GM18511 (cell line): ENCODE results near the gene TTC33.
A peak's percentile ranks its signal among the peaks of the same experiment; 100 is the strongest.
"Not testable (repeated sequence)": the region's sequence is repeated elsewhere in the genome, so short reads cannot be mapped to it uniquely, and the experiment has no call there.

Source experiments
- ATAC-seq: cut with Tn5 transposase; IDR thresholded peaks from one replicate; pipeline ENCODE4 v1.9.1; 2021; ENCODE audit warnings: mild to moderate bottlenecking, moderate library complexity; ENCODE audit not compliant: unreplicated experiment

Gene TTC33, protein sequence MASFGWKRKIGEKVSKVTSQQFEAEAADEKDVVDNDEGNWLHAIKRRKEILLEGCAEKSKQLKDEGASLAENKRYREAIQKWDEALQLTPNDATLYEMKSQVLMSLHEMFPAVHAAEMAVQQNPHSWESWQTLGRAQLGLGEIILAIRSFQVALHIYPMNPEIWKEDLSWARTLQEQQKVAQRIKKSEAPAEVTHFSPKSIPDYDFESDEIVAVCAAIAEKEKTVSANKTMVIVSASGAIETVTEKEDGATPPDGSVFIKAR

GRCh38 chr5:40755407-40756365 lies at the start of gene TTC33:
TSS of gene TTC33 (minus strand) at chr5:40755961. CDS start at chr5:40747018, 8,943 bp downstream.
- ATAC-seq = peak; percentile 87

DNA sequence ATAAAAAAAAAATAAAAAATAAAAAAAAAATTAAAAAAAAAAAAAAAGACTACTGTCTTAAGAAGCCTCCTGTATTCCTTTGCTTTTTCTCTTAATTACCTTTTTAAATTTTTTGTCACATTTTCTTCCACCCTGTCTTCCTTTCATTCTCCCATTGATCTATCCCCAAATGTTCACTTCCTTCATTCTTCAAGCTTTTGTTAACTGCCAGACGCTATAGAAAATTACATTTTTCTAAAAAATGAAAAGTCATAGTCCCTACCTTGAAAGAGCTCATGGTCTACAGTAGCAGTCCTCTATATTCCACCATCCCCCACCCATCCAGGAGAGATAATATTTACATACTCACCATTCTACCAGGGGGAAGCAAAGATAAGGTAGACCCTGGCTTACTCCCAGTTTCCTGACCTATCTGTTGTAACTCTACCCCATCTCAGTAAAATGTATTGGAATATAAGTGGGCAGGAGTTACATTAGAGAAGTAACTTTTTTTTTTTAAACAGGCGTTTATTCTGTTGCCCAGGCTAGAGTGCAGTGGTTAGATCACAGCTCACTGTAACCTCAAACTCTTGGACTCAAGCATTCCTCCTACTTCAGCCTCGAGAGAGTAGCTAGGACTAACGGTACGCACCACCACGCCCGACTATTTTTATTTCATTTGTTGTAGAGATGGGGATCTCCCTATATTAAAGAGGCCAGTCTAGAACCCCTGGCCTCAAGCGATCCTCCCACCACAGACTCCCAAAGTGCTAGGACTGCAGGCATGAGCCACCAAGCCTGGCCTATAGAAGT lies 46.2 kb upstream of the TTC33 start:
- no peak for ATAC-seq

- ATAC-seq = no peak
Measured at GRCh38 chr5:40799258-40799657, 43.5 kb upstream of the TTC33 start.

DNA sequence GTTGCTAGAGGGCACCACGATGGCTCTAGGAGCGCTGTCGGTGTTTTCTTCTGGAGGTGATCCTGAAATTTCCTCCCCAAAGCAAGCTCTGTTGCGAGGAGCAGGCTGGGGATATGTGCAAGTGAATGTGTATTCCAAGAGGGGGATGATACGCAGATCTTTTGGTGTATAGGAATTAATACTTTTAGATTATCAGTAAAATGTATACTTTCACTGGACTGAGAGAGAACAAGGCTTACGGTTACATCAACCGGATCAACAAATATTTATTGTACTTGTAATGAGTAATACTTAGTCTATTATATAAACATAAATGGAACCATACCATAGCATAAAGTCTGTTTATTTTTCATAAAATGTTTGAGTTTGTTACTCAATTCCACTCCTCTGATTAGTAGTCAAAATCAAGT lies 43.0 kb upstream of the TTC33 start:
- ATAC-seq = no peak

DNA sequence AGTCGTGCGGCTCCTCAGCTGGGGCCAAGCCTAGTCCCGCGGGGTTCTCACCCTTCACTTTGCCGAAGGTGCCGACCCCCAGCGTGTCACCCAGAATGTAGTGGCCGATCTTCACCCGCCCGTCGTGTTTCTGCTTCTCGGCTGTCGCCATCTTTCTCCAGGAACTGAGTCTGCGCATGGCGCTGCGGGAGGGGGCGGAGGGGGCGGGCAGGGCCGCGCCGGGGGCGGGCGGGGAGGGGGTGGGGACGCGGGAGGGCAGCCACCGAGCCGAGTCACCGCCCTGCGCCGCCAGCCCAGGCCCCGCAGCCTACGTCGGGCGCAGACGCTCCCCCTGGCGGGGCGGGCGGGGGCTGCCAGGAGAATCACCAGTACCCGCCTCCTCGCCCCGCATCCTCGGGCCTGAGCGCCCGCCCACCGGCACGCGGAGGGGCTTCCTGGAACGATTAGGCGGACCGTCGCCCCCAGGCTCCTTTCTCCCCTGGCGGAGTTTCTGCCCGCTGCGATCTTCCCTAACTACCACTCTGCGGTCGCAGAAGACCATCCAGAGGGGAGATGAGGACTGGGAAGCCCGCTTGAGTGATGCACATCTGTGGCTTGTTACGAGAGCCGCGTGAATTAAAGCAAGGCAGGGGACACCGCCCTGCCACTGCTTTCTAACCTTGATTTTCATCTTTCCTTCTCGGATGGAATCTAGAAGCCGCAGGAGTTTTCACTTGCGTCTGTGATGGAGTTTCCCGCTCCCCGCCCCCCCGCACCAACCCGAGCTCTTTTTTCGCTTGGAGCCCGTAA lies 42.4 kb upstream of the TTC33 start, which contains the start of gene PRKAA1:
Gene PRKAA1 (minus strand): TSS at position 363 of the 789 bp plus-strand sequence. CDS start 185 bp downstream, at position 178.
- ATAC-seq = peak; percentile 95

DNA sequence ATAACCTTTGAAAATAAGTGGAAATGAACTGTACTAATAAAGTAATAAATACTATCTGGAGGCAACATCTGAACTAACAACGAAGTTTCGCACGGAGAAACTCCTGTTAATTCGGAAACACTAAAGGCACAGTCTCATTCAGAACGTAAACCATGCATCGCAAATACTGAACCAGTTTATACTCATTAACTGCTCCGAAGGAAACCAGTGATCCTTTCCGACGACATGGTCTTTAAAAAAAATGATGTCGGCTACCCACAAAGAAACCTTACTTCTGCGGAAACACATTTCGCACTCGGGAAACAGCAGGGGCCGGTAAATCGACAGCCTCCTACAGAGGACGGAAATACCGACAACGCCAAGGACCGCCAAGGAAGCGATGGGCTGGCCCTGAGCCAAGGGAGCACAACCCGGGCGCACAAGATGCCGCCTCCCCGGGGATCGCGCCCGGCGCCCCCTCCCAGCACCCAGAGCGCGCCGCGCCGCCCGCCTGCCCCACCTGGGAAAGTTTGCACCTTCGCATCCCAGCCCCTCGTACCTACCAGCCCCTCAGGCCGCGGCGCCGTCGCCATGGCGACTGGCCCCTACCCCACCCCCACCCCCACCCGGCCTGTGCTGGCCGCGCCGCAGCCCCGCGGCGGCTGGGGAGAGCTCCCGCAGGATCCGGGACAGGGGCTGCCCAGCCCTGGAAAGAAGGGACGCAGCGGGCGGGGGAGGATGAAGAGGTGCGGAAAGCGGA lies 41.7 kb upstream of the TTC33 start:
- peak; percentile 47 for ATAC-seq

DNA sequence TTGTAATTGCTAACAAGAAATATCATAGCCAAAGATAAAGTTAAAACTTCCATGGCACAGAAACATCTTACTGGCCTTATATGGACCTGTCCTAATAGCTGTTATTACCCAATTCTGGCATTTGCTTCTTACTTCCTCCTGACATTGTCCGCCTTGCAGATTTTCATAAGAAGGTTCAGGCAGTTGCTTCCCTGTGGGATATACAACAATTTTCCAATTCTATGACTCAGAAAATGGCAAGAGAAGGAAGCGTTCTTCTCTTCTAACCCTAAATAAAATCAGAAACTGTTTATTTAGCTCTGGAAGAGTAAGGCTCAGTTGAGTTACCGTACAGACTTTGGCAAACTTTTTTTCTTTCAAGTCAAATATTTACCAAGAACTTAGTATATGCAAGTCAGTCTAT lies 40.7 kb upstream of the TTC33 start:
- no peak for ATAC-seq

GRCh38 chr5:40794877-40795276 lies 39.1 kb upstream of the TTC33 start:
- not testable (repeated sequence) for ATAC-seq

DNA sequence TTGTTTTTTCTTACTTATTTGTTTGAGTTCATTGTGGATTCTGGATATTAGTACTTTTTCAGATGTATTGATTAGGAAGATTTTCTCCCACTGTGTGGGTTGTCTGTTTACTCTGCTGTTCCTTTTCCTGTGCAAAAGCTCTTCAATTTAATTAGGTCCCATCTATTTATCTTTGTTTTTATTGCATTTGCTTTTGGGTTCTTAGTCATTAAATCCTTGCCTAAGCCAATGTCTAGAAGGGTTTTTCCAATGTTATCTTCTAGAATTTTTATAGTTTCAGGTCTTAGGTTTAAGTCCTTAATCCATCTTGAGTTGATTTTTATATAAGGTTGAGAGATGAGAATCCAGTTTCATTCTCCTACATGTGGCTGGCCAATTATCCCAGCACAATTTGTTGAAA lies 38.6 kb upstream of the TTC33 start:
- not testable (repeated sequence) for ATAC-seq

GRCh38 chr5:40792691-40793090 lies 36.9 kb upstream of the TTC33 start:
- ATAC-seq = not testable (repeated sequence)

DNA sequence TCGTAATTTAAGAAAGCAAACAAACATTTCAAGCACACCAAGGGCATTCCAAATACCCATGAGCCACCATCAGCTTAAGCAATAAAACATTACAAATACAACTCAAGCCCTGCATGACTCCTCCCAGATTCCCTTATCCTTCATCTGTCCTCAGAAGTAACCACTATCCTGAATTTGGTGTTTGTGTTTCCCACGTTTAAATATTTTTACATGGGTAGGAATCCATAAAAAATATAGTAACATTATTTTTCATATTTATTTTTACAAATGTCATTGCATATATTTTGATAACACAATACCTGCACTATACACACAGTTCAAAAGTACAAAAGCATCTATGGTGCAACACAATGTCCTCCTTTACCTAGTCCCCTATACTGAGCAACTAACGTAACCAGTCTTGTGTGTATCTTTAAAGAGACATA lies 36.0 kb upstream of the TTC33 start:
- ATAC-seq = no peak

GRCh38 chr5:40790947-40791593 lies 35.3 kb upstream of the TTC33 start:
- ATAC-seq = no peak

DNA sequence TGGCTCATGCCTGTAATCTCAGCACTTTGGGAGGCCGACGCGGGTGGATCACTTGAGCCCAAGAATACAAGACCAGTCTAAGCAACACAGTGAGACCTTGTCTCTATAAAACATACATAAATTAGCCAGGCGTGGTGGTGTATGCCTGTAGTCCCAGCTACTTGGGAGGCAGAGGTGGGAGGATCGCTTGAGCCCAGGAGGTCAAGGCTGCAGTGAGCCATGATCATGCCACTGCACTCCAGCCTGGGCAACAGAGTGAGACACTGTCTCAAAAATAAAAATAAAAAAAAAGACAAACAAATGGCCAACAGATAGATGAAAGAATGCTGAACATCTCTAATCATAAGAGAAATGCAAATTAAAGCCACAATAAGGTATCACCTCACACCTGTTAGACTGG lies 33.2 kb upstream of the TTC33 start:
- not testable (repeated sequence) for ATAC-seq

GRCh38 chr5:40787986-40788385 lies 32.2 kb upstream of the TTC33 start:
- no peak for ATAC-seq

DNA sequence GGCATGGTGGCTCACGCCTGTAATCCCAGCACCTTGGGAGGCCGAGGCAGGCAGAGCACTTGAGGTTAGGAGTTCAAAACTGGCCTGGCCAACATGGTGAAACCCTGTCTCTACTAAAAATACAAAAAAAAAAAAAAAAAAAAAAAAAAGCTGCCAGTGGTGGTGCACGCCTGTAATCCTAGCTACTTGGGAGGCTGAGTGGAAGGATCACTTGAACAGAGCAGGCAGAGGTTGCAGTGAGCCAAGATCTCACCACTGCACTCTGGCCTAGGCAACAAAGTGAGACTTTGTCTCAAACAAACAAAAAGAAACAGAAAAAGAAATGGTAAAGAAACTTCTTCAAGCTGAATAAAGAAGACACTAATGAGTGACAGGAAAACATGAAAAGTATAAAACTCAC lies 30.9 kb upstream of the TTC33 start:
- not testable (repeated sequence) for ATAC-seq

DNA sequence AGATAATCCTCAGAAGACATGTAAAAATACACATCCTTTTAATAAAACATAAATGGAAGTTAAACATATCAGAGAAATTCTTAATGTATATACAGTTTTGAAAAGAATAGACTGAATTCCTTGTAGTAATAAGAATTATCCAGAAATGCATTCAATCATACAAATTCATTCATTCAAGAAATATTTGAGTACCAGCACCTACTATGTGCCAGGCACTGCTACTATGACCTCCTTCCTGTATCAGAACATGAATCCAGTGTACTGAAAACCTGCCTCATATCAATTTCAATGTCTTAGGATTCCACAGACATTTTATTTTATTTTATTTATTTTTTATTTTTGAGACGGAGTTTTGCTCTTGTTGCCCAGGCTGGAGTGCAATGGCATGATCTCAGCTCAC lies 29.2 kb upstream of the TTC33 start:
- ATAC-seq = no peak

DNA sequence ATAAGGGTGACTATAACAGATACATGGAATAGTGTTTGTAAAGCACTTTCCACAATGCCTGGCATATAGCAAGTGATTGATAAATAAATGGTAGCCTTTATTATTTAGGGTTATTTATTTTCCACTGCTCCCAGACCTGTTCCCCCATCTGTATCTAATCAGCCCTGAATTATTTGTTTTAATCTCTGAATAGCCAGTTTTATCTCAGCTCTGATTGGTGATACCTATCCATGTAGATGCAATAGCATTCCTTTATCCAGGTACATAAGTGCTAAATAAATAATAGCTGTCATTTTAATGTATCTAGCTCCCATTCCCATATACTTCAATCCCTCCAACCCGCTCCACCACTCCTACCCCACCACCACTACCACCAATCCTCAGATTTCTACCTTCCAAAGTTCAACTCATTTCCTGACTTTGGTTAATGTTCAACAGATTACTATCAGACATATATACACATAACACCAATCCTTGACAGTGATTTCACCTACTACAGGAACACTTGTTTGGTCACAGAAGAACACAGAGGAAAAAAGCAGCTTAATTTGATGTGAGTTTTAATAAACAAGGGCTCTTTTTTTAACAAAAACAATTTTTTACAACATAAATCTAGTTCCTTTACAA lies 28.4 kb upstream of the TTC33 start:
- ATAC-seq = no peak

DNA sequence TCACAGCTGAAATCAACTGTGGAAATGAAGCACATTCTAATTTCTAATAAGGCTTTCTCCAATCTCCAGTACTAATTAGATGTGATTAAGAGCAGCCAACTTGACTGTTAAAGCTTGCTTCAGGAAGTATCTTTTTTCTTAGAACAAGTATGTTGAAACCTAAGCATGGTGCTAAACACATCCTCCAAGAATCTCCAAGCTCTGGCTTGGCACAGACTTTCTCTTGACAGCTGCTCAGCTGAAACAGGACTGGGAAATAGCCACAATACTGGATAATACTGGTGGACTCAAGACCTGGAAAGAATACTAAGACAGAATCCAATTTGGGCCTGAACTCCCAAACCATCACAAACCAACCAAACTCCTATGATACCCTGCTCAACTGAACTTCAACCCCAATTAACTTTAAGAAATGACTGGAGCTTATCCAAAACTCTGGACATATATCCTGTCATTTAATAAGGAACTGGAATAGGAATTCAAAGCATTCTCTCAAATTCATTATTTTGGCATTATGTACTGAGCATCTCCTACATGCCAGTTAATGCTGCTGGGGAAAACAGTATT lies 26.2 kb upstream of the TTC33 start:
- ATAC-seq = no peak
